SU-DHL-6 (cell line): ENCODE measurements around the gene SYT10.

Experiments
- H2AFZ ChIP-seq: fragments of 200-600 bp; sonication (generic); 2 replicates; pipeline ENCODE4 v1.6.1; 2014; ENCODE audit warnings: low read depth, mild to moderate bottlenecking, moderate library complexity, mixed read lengths, antibody characterized with exemption, low read length; ENCODE audit not compliant: severe bottlenecking
- H3F3A ChIP-seq: fragments of 200-600 bp; shearing (Covaris generic); 2 replicates; pipeline ENCODE4 v1.6.0; 2016; ENCODE audit warnings: antibody characterized with exemption, mild to moderate bottlenecking; ENCODE audit not compliant: insufficient read depth
- H3K27ac ChIP-seq: fragments of 200-600 bp; sonication (generic); 2 replicates; pipeline ENCODE4 v1.5.1; 2016; ENCODE audit warnings: low read depth, mild to moderate bottlenecking, low read length, moderate library complexity, mixed read lengths
- H3K27me3 ChIP-seq: fragments of 200-600 bp; sonication (generic), shearing (Covaris generic); 2 replicates; pipeline ENCODE4 v1.6.0; 2014; ENCODE audit warnings: mild to moderate bottlenecking, low read length
- H3K36me3 ChIP-seq: fragments of 200-600 bp; sonication (generic); 2 replicates; pipeline ENCODE4 v1.6.1; 2014; ENCODE audit warnings: mild to moderate bottlenecking, low read length, mixed read lengths
- H3K4me2 ChIP-seq: fragments of 300-600, 200-600 bp; shearing (Covaris generic), sonication (generic); 2 replicates; pipeline ENCODE4 v1.6.0; 2014; ENCODE audit warnings: low read length, low read depth, mild to moderate bottlenecking; ENCODE audit not compliant: poor library complexity, severe bottlenecking
- H3K4me3 ChIP-seq: fragments of 200-600 bp; sonication (generic); 2 replicates; pipeline ENCODE4 v1.5.1; 2014; ENCODE audit warnings: antibody characterized with exemption, low read length, mild to moderate bottlenecking, mixed read lengths; ENCODE audit not compliant: insufficient read depth, poor library complexity, severe bottlenecking
- H3K79me2 ChIP-seq: fragments of 200-600 bp; sonication (generic); 2 replicates; pipeline ENCODE4 v1.6.1; 2014; ENCODE audit warnings: mild to moderate bottlenecking, low read length, moderate library complexity; ENCODE audit not compliant: insufficient read depth
- H3K9ac ChIP-seq: fragments of 200-600 bp; sonication (generic); 2 replicates; pipeline ENCODE4 v1.7.0; 2014; ENCODE audit warnings: mild to moderate bottlenecking, low read length
- H3K9me2 ChIP-seq: fragments of 200-600 bp; sonication (generic); replicated peaks from 2 replicates; pipeline ENCODE4 v1.6.1; 2014; ENCODE audit warnings: low read length; ENCODE audit not compliant: insufficient read depth
- H3K9me3 ChIP-seq: fragments of 200-600 bp; sonication (generic); 2 replicates; pipeline ENCODE4 v1.6.1; 2014; ENCODE audit warnings: low read length, mixed read lengths; ENCODE audit not compliant: insufficient read depth
- H4K20me1 ChIP-seq: fragments of 200-600 bp; sonication (generic); 2 replicates; pipeline ENCODE4 v1.6.1; 2014; ENCODE audit warnings: low read depth, mild to moderate bottlenecking, antibody characterized with exemption, low read length, moderate library complexity, mixed read lengths
- CTCF ChIP-seq: fragments of 200-600 bp; sonication (generic); IDR thresholded peaks from one replicate; pipeline ENCODE4 v1.5.1; 2017; ENCODE audit warnings: antibody characterized with exemption, mild to moderate bottlenecking, low read length, moderate library complexity; ENCODE audit not compliant: insufficient read depth, poor library complexity, severe bottlenecking
- EZH2phosphoT487 ChIP-seq: fragments of 200-600 bp; sonication (generic), shearing (Covaris generic); conservative IDR thresholded peaks from 2 replicates; pipeline ENCODE4 v1.6.1; 2018; ENCODE audit warnings: mild to moderate bottlenecking, antibody characterized with exemption, low read length, moderate library complexity, mixed read lengths

The SYT10 gene

GRCh38 chr12:33439587-33440011, at the start of gene SYT10:
Gene SYT10 (minus strand): TSS chr12:33439819. CDS start chr12:33439522, 297 bp downstream.
- no peak within 1 kb of the TSS for H3K4me3 ChIP-seq
- H2AFZ ChIP-seq: no peak within 1 kb of the TSS
- no peaks in the 10 kb centered on the region for H3K36me3 ChIP-seq
- H3K79me2 ChIP-seq: no peaks in the 10 kb centered on the region
- no peaks in the 10 kb centered on the region for H4K20me1 ChIP-seq
- H3K4me2 ChIP-seq: no peak within 1 kb of the TSS
- H3K27me3 ChIP-seq: no peaks in the 10 kb centered on the region
- H3K9ac ChIP-seq: no peak within 1 kb of the TSS
- no peaks in the 10 kb centered on the region for H3F3A ChIP-seq
- no peaks in the 10 kb centered on the region for H3K9me3 ChIP-seq
- H3K9me2 ChIP-seq: no peaks in the 10 kb centered on the region
- no peak within 1 kb of the TSS for H3K27ac ChIP-seq
- no peak for TF ChIP-seq EZH2phosphoT487
- TF ChIP-seq CTCF: no peak

GRCh38 chr12:33488036-33488435, 48.4 kb upstream of the SYT10 start:
- H3K27me3 ChIP-seq: no peaks in the 10 kb centered on the region
- H3K4me2 ChIP-seq: no peak overlapping the region
- H3K9ac ChIP-seq: no peak overlapping the region
- H3K4me3 ChIP-seq: no peak overlapping the region
- no peaks in the 10 kb centered on the region for H3K79me2 ChIP-seq
- H3K36me3 ChIP-seq: no peaks in the 10 kb centered on the region
- H3K9me2 ChIP-seq: no peaks in the 10 kb centered on the region
- no peak overlapping the region for H2AFZ ChIP-seq
- TF ChIP-seq CTCF: no peak
- no peak for TF ChIP-seq EZH2phosphoT487
- H3F3A ChIP-seq: no peaks in the 10 kb centered on the region
- no peaks in the 10 kb centered on the region for H3K9me3 ChIP-seq
- H4K20me1 ChIP-seq: no peaks in the 10 kb centered on the region
- H3K27ac ChIP-seq: no peak overlapping the region

- Histone ChIP-seq H3K9me2 (no peaks in the 10 kb centered on the region), H4K20me1 (no peaks in the 10 kb centered on the region), H3K4me2 (no peak overlapping the region), H3K79me2 (no peaks in the 10 kb centered on the region), H3K9ac (no peak overlapping the region), H3K27ac (no peak overlapping the region), H3F3A (no peaks in the 10 kb centered on the region), H3K36me3 (no peaks in the 10 kb centered on the region), H2AFZ (no peak overlapping the region), H3K4me3 (no peak overlapping the region), H3K9me3 (no peaks in the 10 kb centered on the region), H3K27me3 (no peaks in the 10 kb centered on the region)
- TF ChIP-seq EZH2phosphoT487: no peak
- TF ChIP-seq CTCF: no peak
Measured at GRCh38 chr12:33486058-33486457, 46.4 kb upstream of the SYT10 start.
